ENCODE results near the gene SLC13A3.

The SLC13A3 gene

GRCh38 chr20:46649965-46650542 lies 1.2 kb downstream of the SLC13A3 start:
- DNase-seq (ENCODE audit: low spot score): no peak

- DNase-seq (ENCODE audit: low spot score): no peak
These were observed 1.7 kb downstream of the SLC13A3 start for GRCh38 chr20:46649650-46649949.

GRCh38 chr20:46648903-46649649 lies 2.2 kb downstream of the SLC13A3 start:
- peak; percentile 34 for DNase-seq (ENCODE audit: low spot score)

- DNase-seq (ENCODE audit: low spot score): no peak
These were observed 3.8 kb downstream of the SLC13A3 start for GRCh38 chr20:46647469-46647868.

- no peak for DNase-seq (ENCODE audit: low spot score)
These were observed 4.4 kb downstream of the SLC13A3 start for GRCh38 chr20:46646659-46647380.

- DNase-seq (ENCODE audit: low spot score): no peak
These were observed 5.1 kb downstream of the SLC13A3 start for GRCh38 chr20:46646122-46646521.

- no peak for DNase-seq (ENCODE audit: low spot score)
These were observed 6.5 kb downstream of the SLC13A3 start for GRCh38 chr20:46644733-46645132.

GRCh38 chr20:46644160-46644559 lies 7.1 kb downstream of the SLC13A3 start:
- no peak for DNase-seq (ENCODE audit: low spot score)

- DNase-seq (ENCODE audit: low spot score): no peak
These were observed 8.3 kb downstream of the SLC13A3 start for GRCh38 chr20:46642969-46643343.

- DNase-seq (ENCODE audit: low spot score): no peak
These were observed 8.8 kb downstream of the SLC13A3 start for GRCh38 chr20:46642265-46642968.

- DNase-seq (ENCODE audit: low spot score): no peak
These were observed 9.8 kb downstream of the SLC13A3 start for GRCh38 chr20:46641424-46641823.

GRCh38 chr20:46640536-46641311 lies 10.5 kb downstream of the SLC13A3 start:
- DNase-seq (ENCODE audit: low spot score): no peak

GRCh38 chr20:46640044-46640443 lies 11.2 kb downstream of the SLC13A3 start:
- DNase-seq (ENCODE audit: low spot score): no peak

- DNase-seq (ENCODE audit: low spot score): no peak
These were observed 11.7 kb downstream of the SLC13A3 start for GRCh38 chr20:46639587-46639986.

- DNase-seq (ENCODE audit: low spot score): no peak
These were observed 12.4 kb downstream of the SLC13A3 start for GRCh38 chr20:46638898-46639274.

GRCh38 chr20:46638134-46638897 lies 12.9 kb downstream of the SLC13A3 start:
- DNase-seq (ENCODE audit: low spot score): peak; percentile 42

- DNase-seq (ENCODE audit: low spot score): no peak
These were observed 13.7 kb downstream of the SLC13A3 start for GRCh38 chr20:46637427-46638133.

GRCh38 chr20:46637020-46637419 lies 14.2 kb downstream of the SLC13A3 start:
- DNase-seq (ENCODE audit: low spot score): no peak

- no peak for DNase-seq (ENCODE audit: low spot score)
These were observed 14.7 kb downstream of the SLC13A3 start for GRCh38 chr20:46636514-46636913.

GRCh38 chr20:46635514-46636136 lies 15.6 kb downstream of the SLC13A3 start:
- DNase-seq (ENCODE audit: low spot score): no peak

Measured in iPS-NIHi11 (cell line).